GM11168 (cell line): ENCODE results near the gene DUSP28.

Experiments used
- in situ Hi-C: fragments of 300-500 bp; cut with MboI; formaldehyde crosslinking; loops from one replicate; pipeline ENCODE4 v1.12.0; 2022; ENCODE audit warnings: low sequenced_read_pairs; ENCODE audit not compliant: unreplicated experiment

Gene DUSP28

GRCh38 chr2:240596491-240596931 lies 36.4 kb downstream of the DUSP28 start:
- in situ Hi-C loops = no loop called here

- in situ Hi-C loops = no loop called here
Observed at GRCh38 chr2:240597054-240597418, 36.9 kb downstream of the DUSP28 start.

GRCh38 chr2:240597419-240598181 lies 37.4 kb downstream of the DUSP28 start:
- in situ Hi-C loops = no loop called here

- in situ Hi-C loops = no loop called here
Observed at GRCh38 chr2:240598311-240598911, 38.3 kb downstream of the DUSP28 start.

- in situ Hi-C loops = no loop called here
Observed at GRCh38 chr2:240599141-240599583, 39.0 kb downstream of the DUSP28 start.

- in situ Hi-C loops = no loop called here
Observed at GRCh38 chr2:240600451-240600961, 40.3 kb downstream of the DUSP28 start.

GRCh38 chr2:240601061-240601830 lies 41.1 kb downstream of the DUSP28 start:
- in situ Hi-C loops = no loop called here

- in situ Hi-C loops = no loop called here
Observed at GRCh38 chr2:240601831-240602160, 41.6 kb downstream of the DUSP28 start.

- in situ Hi-C loops = no loop called here
Observed at GRCh38 chr2:240602266-240603050, 42.3 kb downstream of the DUSP28 start.

GRCh38 chr2:240603081-240603835 lies 43.1 kb downstream of the DUSP28 start:
- in situ Hi-C loops = no loop called here

GRCh38 chr2:240603846-240604245 lies 43.7 kb downstream of the DUSP28 start:
- in situ Hi-C loops = no loop called here

- in situ Hi-C loops = no loop called here
Observed at GRCh38 chr2:240604291-240604938, 44.3 kb downstream of the DUSP28 start.

GRCh38 chr2:240604939-240605716 lies 45.0 kb downstream of the DUSP28 start:
- in situ Hi-C loops = no loop called here

- in situ Hi-C loops = no loop called here
Observed at GRCh38 chr2:240605867-240606743, 45.9 kb downstream of the DUSP28 start.

- in situ Hi-C loops = no loop called here
Observed at GRCh38 chr2:240611601-240612210, 51.5 kb downstream of the DUSP28 start.
